Transverse colon (tissue), 3 donors: ENCODE measurements around the gene IRS2.

Experiments
- POLR2A ChIP-seq: fragments of 450-650 bp; IDR thresholded peaks from one replicate; pipeline ENCODE4 v1.6.1; 2016; ENCODE audit warnings: antibody characterized with exemption, mild to moderate bottlenecking, moderate library complexity
- TF ChIP-seq, protein P1 (sequence below), 5 experiments: fragments of 200-600 bp in 3 of 5; fragments of 450-650 bp in 2 of 5; sonication (generic) in 3 of 5; IDR thresholded peaks; 1 replicate in 2 of 5; 2 replicates in 3 of 5; pipeline ENCODE4 v1.5.1; 2016 to 2017; ENCODE audit warnings: antibody characterized with exemption in 5 of 5, inconsistent platforms in 3 of 5, mild to moderate bottlenecking in 2 of 5, moderate library complexity in 1 of 5

- TF ChIP-seq, protein P1, sequence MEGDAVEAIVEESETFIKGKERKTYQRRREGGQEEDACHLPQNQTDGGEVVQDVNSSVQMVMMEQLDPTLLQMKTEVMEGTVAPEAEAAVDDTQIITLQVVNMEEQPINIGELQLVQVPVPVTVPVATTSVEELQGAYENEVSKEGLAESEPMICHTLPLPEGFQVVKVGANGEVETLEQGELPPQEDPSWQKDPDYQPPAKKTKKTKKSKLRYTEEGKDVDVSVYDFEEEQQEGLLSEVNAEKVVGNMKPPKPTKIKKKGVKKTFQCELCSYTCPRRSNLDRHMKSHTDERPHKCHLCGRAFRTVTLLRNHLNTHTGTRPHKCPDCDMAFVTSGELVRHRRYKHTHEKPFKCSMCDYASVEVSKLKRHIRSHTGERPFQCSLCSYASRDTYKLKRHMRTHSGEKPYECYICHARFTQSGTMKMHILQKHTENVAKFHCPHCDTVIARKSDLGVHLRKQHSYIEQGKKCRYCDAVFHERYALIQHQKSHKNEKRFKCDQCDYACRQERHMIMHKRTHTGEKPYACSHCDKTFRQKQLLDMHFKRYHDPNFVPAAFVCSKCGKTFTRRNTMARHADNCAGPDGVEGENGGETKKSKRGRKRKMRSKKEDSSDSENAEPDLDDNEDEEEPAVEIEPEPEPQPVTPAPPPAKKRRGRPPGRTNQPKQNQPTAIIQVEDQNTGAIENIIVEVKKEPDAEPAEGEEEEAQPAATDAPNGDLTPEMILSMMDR (IDR thresholded peaks at IDR 0.05) = no peak
- TF ChIP-seq POLR2A = no peak
These were observed 2.9 kb upstream of the IRS2 start for GRCh38 chr13:109789262-109789661.
